ENCODE measurements around the gene CDH4.

CDH4 gene

GRCh38 chr20:61357119-61357518, 105.1 kb downstream of the CDH4 start:
- TF ChIP-seq SIN3A (IDR thresholded peaks at IDR 0.05; ENCODE audit: borderline replicate concordance, insufficient read depth, low read length) (no peak), POLR2AphosphoS5 (IDR thresholded peaks at IDR 0.05; ENCODE audit: low read depth, low read length) (peak; percentile 41)

GRCh38 chr20:61359254-61359653, 107.2 kb downstream of the CDH4 start:
- TF ChIP-seq TAF1 (IDR thresholded peaks at IDR 0.05; ENCODE audit: borderline replicate concordance, insufficient read depth, low read length) (no peak), POLR2AphosphoS5 (IDR thresholded peaks at IDR 0.05; ENCODE audit: low read depth, low read length) (no peak; the same call in 1 of the 2 replicates), FOXP2 (optimal IDR thresholded peaks at IDR 0.05; ENCODE audit: borderline replicate concordance, extremely low read depth, extremely low read length, insufficient read depth) (no peak), REST (IDR thresholded peaks at IDR 0.05; ENCODE audit: insufficient read depth in 1 of 2, low read depth in 2 of 2, low read length in 2 of 2) (no peak), SIN3A (IDR thresholded peaks at IDR 0.05; ENCODE audit: borderline replicate concordance, insufficient read depth, low read length) (no peak)

- TF ChIP-seq TAF1 (IDR thresholded peaks at IDR 0.05; ENCODE audit: borderline replicate concordance, insufficient read depth, low read length) = no peak
- 0 out of 4 replicates have a peak, but pooled peaks have one; percentile 46 to 63 for TF ChIP-seq REST (IDR thresholded peaks at IDR 0.05; ENCODE audit: insufficient read depth in 1 of 2, low read depth in 2 of 2, low read length in 2 of 2)
- 0 out of 2 replicates have a peak, but pooled peaks have one; percentile 8 for TF ChIP-seq POLR2AphosphoS5 (IDR thresholded peaks at IDR 0.05; ENCODE audit: low read depth, low read length)
Observed at GRCh38 chr20:61360296-61360695, 108.2 kb downstream of the CDH4 start.

GRCh38 chr20:61360940-61361339, 108.9 kb downstream of the CDH4 start:
- TF ChIP-seq REST (IDR thresholded peaks at IDR 0.05; ENCODE audit: insufficient read depth in 1 of 2, low read depth in 2 of 2, low read length in 2 of 2) = no peak
- no peak; the same call in 1 of the 2 replicates for TF ChIP-seq POLR2AphosphoS5 (IDR thresholded peaks at IDR 0.05; ENCODE audit: low read depth, low read length)
- TF ChIP-seq TAF1 (IDR thresholded peaks at IDR 0.05; ENCODE audit: borderline replicate concordance, insufficient read depth, low read length) = no peak
- TF ChIP-seq SIN3A (IDR thresholded peaks at IDR 0.05; ENCODE audit: borderline replicate concordance, insufficient read depth, low read length) = no peak

GRCh38 chr20:61361501-61361900, 109.4 kb downstream of the CDH4 start:
- no peak for TF ChIP-seq REST (IDR thresholded peaks at IDR 0.05; ENCODE audit: insufficient read depth in 1 of 2, low read depth in 2 of 2, low read length in 2 of 2)
- TF ChIP-seq POLR2AphosphoS5 (IDR thresholded peaks at IDR 0.05; ENCODE audit: low read depth, low read length) = no peak; the same call in 1 of the 2 replicates
- TF ChIP-seq TAF1 (IDR thresholded peaks at IDR 0.05; ENCODE audit: borderline replicate concordance, insufficient read depth, low read length) = no peak
- no peak for TF ChIP-seq SIN3A (IDR thresholded peaks at IDR 0.05; ENCODE audit: borderline replicate concordance, insufficient read depth, low read length)
- no peak for TF ChIP-seq FOXP2 (optimal IDR thresholded peaks at IDR 0.05; ENCODE audit: borderline replicate concordance, extremely low read depth, extremely low read length, insufficient read depth)

Measured in PFSK-1 (cell line).